Activated CD8-positive, alpha-beta memory T cell treated with anti-CD3 and anti-CD28 coated beads, Interleukin-2, amount 50 U/mL, for 1 hour (primary cell): ENCODE data around the gene VPS9D1.
A peak's percentile ranks its signal among the peaks of the same experiment; 100 is the strongest.
"Not testable (repeated sequence)": the region's sequence is repeated elsewhere in the genome, so short reads cannot be mapped to it uniquely, and the experiment has no call there.

Experiments
- DNase-seq: peaks from one replicate; pipeline ENCODE4 v3.0.0-alpha.2; 2020; ENCODE audit errors: extremely low read depth

Gene VPS9D1

DNA sequence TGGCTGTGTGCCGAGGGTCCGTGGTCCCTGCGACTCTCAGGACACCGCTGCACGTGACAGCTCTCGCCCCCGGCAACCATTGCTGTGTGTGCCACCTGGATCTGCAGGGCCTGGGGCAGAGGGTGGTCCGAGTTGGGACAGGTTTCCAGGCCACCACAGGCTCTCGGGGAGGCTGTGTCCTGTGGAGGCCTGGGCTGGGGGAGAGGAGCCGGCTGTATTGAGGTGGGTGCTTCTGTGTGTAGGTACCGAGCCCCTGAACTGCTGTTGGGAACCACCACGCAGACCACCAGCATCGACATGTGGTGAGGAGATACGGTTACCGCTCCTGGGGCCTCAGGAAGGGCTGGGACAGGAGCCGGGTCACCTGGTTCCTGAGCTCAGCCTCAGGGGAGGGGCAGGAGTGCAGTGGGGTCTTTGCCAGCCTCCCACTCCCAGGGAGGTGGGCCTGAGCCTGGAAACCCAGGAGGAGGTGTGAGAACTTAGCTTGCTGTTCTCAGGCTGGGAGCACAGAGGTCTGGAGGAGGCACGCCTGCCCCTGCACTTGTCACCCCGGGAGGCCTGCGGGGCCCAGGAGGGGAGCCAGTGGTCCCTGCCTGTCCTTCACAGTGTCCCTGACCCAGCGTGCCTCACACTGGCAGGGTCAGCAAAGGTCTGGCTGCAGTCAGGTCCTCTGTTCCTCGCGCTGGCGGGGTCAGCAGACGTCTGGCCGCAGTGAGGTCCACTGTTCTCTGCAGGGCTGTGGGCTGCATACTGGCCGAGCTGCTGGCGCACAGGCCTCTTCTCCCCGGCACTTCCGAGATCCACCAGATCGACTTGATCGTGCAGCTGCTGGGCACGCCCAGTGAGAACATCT is 26.5 kb downstream of the VPS9D1 start:
- DNase-seq, result no peak

DNA sequence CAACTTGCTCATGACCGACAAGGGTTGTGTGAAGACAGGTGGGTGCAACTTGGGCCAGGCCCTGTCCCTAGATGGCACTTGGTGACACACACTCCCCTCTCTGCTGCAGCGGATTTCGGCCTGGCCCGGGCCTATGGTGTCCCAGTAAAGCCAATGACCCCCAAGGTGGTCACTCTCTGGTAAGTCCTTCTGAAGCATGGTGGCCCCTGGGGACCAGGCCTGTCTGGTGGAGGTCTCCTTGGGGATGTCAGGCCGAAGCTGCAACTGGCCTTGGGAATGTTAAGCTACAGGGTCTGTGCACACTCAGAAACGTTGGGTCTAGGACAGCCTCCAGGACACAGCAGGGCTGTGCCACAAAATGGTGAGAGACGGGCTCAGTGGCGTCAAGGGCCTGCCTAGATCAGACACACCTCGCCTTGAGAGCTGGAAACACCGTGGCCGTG is 27.4 kb downstream of the VPS9D1 start:
- DNase-seq, result no peak

DNA sequence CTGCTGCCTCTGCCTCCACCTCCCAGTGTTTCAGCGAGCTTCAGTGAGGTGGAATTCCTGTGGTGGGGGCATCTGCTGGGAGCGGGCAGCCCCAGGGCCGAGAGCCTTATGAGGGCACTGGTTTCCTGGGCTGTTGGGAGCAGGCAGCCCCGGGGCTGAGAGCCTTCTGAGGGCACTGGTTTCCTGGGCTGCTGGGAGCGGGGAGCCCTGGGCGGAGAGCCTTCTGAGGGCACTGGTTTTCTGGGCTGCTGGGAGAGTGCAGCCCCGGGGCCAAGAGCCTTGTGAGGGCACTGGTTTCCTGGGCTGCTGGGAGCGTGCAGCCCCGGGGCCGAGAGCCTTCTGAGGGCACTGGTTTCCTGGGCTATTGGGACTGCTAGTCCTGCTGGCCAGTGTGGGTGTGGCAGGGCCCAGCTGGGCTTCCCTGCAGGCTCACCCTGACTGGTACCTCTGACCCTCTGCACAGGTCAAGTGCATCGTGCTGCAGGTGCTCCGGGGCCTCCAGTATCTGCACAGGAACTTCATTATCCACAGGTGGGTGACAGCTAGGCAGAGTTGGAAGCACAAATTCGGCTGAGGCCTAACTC is 28.6 kb downstream of the VPS9D1 start:
- no peak for DNase-seq

DNA sequence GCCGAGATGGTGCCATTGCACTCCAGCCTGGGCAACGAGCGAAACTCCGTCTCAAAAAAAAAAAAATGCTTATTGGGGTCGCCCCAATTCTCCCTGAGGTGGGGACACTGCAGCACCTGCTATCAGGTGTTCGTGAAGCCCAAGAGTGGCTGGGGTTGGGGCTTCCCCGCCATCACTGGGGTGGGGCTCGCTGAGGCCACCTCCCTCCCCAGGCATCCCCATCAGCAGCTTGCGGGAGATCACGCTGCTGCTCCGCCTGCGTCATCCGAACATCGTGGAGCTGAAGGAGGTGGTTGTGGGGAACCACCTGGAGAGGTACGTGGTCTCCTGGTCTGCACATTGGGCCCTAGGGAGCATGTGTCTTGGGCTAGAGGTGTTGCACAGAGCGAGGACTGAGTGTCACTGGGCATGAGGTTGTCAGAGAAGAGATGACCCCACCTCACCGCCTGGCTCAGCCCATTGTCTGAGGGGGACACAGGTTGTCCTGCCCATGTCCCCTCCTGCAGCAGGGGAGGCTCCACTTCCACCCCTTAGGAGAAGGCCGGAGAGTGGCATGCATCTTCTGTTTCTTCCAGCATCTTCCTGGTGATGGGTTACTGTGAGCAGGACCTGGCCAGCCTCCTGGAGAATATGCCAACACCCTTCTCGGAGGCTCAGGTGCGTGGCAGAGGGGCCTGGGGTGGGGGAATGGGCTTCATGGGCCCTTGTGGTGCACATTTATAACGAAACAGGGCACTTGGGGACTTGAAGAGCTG is 29.3 kb downstream of the VPS9D1 start:
- DNase-seq, result no peak

DNA sequence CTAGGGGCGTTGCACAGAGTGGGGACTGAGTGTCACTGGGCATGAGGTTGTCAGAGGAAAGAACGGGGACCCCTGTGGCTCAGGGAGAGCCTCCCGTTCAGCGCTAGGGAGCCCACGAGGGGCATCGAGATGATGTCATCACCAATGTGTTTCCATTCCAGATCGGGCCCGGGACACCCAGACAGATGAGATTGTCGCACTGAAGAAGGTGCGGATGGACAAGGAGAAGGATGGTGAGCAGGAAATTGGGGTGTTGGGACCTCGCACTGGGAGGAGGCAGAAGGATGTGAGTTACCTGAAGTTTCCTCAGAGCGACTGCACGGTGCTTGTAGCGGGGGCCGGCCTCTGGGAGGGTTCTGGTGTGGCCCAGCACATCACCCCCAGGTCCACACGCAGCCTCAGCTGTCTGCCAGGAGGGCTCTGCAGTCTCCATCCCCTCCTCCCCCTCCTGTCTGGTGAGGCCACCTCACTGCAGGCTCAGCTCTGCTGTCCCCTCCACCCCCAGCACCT is 30.3 kb downstream of the VPS9D1 start:
- DNase-seq, result no peak

DNA sequence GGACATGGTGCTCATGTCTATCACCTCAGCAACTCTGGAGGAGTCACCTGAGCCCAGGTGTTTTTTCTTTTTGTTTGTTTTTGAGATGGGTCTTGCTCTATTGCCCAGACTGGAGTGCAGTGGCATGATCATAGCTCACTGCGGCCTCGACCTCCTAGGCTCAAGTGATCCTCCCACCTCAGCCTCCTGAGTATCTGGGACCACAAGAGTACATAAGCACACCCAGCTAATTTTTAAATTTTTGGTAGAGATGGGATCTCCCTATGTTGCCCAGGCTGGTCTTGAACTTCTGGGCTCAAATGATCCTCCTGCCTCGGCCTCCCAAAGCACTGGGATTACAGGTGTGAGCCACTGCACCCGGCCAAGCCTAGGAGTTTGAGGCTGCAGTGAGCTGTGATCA is 31.1 kb downstream of the VPS9D1 start:
- DNase-seq, result not testable (repeated sequence)

DNA sequence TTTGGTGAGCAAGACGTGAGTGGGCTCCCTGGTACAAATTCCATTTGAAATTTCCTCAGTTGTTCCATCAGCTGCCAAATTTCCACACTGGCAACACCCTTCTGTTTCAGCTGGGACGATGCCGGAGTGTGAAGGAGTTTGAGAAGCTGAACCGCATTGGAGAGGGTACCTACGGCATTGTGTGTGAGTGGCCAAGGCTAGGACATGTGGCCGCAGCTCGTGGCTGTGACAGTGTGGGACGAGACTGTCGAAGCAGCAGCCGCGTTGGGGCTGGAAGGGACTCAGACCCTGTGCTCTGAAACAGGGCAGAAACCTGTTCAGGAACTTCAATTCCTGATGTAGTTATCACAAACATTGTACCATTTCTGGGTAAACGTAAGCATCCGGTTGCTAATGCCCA is 31.6 kb downstream of the VPS9D1 start:
- DNase-seq, result no peak

DNA sequence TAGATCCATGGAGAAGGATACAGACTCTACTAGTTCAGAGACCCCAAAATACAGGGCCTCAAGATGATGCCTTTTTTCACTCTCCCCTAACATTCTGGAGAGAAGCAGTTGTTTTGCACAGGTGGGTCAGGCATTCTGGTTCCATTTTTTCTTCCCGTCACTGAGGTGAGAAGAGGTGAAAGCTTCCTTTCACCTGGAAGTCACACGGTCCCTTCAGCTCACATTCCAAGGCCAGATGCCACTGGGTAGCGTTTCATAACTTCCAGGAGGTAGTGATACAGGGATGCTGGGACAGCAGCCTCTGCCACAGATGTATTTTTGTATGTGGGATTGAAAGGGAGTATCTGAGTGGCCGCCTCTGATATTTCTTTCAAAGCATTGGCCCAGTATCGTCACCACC is 32.3 kb downstream of the VPS9D1 start:
- DNase-seq, result no peak

DNA sequence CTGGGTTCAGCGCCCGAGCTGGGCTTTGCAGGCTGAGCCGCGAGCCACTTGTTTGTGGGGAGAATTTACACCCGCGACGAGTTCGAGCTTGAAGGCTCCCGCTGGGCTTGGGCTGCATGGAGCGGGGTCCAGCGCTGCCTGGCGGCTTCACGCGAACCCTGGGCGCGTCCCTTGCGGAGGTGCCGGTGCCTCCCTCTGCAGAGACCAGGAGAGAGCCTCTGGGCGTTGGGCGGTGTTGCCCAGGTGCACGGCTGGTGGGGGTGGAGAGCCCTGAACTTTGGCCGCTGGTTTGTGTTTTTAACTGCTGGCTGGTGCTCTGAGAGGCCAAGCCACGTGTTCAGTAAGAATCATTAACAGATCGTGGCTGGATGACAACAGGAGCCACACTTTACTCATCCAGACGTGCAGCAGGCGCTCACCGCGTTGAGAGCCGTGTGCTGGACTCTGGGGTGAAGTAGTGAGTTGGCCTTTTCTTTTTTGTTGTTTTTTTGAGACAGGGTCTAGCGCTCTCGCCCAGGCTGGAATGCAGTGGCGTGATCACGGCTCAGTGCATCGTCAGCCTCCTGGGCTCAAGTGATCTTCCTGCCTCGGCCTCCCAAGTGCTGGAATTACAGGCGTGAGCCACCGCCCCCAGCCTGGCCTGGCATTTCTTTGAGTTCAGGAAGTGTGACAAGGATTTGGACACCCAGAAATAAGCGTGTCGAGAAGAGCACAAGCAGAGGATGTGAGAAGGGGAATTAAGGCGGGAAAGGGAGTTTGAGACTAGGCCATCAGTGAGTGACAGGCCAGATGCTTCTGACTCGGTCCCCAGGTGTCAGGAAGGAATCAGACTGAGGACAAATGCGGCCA is 33.4 kb downstream of the VPS9D1 start:
- DNase-seq, result no peak

DNA sequence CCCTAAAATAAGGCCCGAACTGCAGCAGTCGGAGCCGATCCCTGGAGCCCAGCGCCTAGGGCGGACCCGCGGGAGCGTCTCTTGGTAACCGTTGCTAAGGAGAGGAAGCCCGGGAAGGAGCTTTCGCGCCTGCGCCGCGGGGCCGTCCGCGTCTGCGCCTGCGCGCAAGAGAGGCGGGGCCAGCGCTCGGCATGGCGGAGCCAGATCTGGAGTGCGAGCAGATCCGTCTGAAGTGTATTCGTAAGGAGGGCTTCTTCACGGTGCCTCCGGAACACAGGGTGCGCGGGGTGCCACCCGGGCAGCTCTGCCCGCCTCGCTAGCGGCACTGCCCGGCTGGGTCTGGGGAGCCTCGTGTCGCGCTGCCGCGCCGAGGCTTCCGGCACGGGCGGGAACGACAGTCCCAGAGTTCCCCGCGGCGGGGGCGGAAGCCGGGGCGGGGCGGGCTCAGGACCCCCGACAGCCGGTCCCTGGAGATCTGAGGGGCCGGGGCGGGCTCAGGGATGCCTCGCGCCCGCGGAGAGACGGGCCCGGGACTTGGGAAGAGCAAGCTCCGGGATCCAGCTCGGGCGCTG is 34.1 kb downstream of the VPS9D1 start, which contains the start of gene CDK10:
Gene CDK10, plus strand, starts transcription at position 170 of the 572 bp plus-strand sequence. Its CDS starts 22 bp downstream, at position 192.
- DNase-seq, result peak; percentile 43

DNA sequence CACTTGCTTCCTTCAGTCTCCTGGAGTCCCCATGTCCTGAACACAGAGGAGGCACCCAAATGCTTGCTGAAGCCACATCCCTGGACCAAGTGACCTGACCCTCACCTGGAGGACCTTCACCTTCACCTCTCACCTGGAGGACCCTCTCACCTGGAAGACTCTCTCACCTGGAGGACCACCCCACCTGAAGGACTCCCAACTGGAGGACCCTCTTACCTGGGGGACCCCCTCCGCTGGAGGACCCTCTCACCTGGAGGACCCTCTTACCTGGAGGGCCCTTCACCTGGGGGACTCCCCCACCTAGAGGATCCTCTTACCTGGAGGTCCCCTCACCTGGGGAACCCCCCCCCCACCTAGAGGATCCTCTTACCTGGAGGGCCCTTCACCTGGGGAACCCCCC is 34.8 kb downstream of the VPS9D1 start:
- DNase-seq, result no peak

DNA sequence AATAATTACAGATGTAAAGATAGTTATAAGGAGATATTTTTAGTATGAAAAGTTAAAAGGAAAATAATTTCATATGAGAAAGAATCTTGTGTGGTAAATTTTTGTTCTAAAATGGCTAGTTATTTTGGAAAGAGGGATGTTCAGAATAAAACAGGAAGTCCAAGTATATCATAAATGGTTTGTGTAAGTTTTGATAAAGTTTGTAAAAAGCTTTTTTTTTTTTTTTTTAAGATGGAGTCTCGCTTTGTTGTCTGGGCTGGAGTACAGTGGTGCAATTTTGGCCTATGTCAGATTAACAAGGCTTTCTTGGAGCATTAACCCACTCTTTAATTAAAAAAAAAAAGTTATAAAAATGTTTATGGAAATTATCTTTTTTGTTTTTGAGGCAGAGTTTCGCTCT is 42.4 kb downstream of the VPS9D1 start:
- no peak for DNase-seq

DNA sequence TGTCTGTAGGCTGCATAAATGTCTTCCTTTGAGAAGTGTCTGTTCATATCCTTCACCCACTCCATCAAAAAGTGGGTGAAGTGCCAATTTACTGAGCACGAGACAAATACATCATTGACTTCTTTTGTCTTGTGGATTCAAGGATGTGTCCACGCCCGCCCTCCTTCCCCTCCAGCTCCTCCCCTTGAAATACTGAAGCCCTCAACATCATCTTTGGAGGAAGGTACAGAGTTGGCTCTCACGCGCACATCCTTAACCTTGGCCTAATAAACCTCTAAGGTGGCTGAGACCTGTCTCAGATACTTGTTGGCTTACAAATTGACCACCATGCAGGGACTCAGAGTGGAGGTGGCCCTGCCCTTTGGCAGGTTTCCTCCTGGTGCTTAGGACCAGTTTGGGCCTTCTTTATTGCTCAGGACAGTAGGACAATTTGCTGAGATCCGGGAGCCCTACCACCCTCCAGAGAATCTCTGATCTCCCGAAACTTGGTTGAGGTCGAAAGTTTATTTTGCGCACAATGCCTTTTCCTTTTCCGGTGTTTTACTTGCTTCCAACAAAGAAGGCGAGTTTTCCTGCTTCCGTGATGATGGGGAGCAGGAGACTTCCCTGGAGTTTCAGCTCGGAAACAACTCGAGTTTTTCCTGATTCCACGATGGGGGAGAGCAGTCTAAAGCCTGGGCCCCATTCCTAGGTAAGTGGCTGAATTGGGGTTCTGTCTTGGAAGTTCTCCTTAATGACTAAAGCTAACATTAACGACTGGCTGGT is 48.3 kb downstream of the VPS9D1 start:
- no peak for DNase-seq

DNA sequence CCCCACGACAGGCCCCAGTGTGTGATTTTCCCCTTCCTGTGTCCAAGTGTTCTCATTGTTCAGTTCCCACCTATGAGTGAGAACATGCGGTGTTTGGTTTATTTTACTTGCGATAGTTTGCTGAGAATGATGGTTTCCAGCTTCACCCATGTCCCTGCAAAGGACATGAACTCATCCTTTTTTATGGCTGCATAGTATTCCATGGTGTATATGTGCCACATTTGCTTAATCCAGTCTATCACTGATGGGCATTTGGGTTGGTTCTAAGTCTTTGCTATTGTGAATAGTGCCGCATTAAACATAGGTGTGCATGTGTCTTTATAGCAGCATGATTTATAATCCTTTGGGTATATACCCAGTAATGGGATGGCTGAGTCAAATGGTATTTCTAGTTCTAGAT is 49.1 kb downstream of the VPS9D1 start:
- DNase-seq, result not testable (repeated sequence)

DNA sequence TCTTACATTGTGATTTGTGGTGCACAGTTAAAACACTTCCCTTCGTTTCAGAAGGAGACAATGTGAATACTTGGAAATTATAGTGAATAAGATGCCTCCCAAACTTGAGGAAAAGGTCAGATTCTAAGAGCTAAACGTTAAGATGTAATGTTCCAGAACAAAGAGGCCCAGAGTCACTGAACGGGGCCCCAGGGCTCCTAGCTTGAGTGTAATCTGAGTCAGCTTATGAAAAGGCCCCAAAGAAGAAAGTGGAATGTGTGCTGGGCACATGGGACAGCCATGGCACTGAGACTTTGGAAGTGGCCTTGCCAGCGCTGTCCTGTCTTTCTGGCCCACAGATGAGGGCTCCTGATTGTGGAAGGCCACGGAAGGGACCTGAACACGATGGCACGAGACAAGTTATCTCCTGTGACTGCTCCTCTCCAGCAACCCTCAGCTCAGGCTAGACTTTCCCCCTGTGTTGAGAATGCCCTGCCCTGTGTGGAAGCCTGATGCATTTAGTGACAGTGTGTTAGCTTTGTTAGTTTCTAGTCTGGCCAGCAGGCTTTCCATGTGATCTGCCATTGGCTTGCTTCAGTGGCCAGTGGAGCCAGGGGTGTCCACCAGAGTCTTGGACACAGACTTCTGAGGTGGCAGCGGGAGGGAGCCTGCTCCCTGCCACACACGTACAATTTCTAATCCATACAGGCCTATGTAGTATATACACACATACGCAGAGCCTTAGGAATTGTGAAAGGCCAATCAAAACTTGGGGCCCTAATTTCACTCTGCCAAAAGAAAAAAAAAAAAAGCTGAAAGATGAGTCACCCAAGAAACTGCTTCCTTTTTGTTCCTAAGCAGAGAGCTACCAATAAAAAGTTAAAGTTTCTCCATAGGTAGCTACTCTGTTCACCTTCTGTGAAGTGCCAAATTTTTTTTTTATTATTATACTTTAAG is 49.9 kb downstream of the VPS9D1 start:
- DNase-seq, result no peak

DNA sequence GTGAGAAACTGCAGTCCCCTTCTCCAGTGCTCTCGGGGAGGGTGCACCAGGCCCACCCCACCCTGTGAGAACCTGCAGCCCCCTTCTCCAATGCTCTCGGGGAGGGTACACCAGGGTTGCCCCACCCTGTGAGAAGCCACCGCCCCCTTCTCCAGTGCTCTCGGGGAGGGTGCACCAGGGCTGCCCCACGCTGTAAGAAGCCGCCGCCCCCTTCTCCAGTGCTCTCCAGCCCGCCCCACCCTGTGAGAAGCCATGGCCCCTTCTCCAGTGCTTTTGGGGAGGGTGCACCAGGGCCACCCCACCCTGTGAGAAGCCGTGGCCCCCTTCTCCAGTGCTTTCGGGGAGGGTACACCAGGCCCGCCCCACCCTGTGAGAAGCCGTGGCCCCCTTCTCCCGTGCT is 50.9 kb downstream of the VPS9D1 start:
- no peak for DNase-seq

DNA sequence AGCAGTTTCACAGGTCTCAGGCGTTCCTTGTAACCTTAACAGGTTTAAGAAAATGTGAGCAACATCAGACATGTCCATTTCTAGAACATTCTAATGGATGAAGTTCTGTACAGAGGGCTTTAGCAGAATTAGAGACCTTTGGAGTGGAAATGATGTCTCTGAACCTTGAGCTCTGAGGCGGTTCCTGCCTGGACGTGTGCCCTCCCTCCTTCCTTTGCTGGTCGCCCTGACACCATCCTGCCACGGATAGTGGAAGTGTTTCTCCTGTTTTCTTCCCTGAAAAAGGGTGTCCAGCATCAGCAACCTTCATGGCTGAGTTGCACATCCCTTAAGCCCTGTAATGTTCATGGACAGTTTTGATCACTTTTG is 51.9 kb downstream of the VPS9D1 start:
- DNase-seq, result no peak

DNA sequence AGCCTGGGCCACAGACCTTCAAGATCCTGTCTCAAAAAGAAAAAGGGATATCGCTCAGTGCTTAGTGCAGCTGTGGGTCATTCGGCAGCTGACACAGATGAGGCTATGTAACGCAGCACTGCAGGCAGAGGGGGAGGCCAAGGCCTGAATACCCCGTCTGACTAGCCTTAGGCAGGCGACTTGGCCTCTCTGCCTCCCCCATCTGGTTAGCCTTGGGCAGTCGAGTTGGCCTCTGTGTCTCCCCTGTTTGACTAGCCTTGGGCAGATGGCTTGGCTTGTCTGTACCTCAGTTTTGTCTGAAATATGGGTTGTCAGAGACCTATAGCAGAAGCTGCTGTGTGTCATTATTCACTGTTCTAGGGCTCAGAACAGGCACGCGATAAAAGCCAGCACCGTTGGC is 53.1 kb downstream of the VPS9D1 start:
- no peak for DNase-seq

DNA sequence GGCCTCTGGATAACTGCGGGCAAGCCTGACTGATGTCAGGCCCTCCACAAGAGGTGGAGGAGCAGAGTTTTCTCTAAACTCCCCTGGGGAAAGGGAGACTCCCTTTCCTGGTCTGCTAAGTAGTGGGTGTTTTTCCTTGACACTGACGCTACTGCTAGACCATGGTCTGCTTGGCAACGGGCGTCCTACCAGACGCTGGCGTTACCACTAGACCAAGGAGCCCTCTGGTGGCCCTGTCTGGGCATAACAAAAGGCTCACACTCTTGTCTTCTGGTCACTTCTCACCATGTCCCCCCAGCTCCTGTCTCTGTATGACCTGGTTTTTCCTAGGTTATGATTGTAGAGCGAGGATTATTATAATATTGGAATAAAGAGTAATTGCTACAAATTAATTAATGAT is 53.7 kb downstream of the VPS9D1 start:
- DNase-seq, result not testable (repeated sequence)
